GM10266 (cell line): ENCODE results near the gene IP6K3.
A peak's percentile ranks its signal among the peaks of the same experiment; 100 is the strongest.

Source experiments
- DNase-seq: peaks from one replicate; pipeline ENCODE4 v3.0.0; 2012; ENCODE audit errors: extremely low spot score
- TF ChIP-seq, protein P1 (sequence below): IDR thresholded peaks from 2 replicates; pipeline ENCODE4 v1.5.1; 2012; ENCODE audit warnings: mild to moderate bottlenecking, low read depth; ENCODE audit not compliant: control insufficient read depth, insufficient read depth; ENCODE audit errors: missing control alignments

IP6K3 gene

DNA sequence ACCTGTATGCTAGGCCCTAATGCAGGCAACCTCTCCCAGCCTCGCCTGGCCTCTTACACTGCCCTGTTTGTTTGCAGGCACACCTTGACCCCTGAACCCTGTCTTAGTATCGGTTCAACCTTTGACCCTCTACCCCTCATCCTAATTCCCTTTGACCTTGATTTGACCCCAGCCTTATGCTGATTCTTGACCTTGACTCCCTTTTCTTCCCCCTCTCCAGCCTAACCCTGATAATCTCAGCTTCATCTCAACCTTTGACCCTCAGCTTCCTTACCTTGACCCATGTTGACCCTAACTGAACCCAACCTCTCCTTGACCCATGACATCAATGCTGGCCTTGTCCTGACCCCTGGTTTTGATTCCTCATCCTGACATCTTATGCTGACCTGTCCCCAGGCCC lies 69.0 kb downstream of the IP6K3 start:
- TF ChIP-seq, protein P1, sequence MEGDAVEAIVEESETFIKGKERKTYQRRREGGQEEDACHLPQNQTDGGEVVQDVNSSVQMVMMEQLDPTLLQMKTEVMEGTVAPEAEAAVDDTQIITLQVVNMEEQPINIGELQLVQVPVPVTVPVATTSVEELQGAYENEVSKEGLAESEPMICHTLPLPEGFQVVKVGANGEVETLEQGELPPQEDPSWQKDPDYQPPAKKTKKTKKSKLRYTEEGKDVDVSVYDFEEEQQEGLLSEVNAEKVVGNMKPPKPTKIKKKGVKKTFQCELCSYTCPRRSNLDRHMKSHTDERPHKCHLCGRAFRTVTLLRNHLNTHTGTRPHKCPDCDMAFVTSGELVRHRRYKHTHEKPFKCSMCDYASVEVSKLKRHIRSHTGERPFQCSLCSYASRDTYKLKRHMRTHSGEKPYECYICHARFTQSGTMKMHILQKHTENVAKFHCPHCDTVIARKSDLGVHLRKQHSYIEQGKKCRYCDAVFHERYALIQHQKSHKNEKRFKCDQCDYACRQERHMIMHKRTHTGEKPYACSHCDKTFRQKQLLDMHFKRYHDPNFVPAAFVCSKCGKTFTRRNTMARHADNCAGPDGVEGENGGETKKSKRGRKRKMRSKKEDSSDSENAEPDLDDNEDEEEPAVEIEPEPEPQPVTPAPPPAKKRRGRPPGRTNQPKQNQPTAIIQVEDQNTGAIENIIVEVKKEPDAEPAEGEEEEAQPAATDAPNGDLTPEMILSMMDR = no peak
- no peak for DNase-seq

DNA sequence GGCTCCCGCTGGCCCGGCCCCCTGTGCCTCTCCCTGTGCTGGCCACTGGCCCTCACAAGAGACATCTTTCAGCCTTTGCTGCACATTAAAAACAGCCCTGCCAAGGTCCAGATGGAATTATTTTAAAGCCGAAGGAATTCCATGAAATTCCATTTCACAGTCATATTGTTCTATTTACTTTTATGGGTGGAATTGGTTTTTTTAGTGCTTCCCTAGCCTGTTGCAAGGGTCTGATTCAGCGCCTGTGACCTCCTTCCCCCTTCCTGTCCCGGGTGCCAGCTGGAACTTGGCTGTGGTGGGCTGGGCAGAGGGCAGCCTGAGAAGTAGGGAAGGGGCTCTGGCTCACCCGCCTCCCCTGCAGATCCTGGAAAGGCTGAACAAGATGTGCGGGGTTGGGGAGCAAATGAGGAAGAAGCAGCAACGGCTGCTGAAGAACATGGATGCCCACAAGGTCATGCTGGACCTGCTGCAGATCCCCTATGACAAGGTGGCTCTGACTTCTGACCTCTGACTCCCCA lies 69.5 kb downstream of the IP6K3 start:
- TF ChIP-seq, protein P1 = no peak
- DNase-seq = no peak

DNA sequence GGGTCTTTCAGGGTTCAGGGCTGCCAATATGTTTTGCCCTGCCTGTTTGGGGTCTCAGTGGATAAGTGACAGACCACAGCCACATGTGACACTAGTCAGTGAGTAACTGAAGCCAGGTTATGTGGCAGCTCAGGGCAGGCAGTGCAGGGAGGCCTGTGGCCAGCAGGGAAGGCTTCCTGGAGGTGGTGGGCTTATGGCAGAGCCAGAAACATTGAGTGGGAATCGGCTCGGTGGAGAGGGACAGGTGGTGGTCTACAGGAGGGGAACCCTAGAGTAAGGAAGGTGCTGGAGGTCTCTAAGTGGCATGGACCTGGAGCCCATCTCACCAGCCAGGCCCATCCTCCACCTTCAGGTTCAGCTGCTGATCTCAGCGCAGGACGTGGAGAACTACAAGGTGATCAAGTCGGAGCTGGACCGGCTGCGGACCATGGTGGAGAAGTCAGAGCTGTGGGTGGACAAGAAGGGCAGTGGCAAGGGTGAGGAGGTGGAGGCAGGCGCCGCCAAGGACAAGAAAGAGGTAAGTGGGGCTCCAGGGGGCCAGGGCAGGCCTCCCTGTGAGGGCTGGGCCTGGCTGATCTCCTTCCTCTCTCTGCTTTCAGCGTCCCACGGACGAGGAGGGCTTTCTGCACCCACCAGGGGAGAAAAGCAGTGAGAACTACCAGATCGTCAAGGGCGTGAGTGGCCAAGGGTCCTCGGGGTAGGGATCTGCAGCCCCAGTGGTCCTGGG lies 70.1 kb downstream of the IP6K3 start:
- no peak for DNase-seq
- TF ChIP-seq, protein P1 = no peak

DNA sequence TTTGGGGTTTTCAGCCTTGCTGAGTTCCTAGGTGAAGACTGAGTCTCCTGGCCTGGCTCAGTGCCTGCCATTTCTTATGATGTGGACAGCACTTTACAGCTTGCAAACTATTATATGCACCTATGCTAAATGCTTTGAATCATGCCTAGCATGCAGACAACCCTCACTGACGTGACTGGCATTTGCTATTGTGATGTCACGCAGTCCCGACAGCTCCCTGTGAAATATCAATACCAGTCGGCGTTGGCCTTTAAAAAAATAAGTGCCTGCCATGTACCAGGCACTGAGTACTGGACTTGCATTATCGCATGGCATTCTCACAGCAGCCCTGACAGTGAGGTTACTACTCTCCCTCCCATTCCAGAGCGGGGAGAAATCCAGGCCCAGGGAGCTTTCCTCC lies 70.7 kb downstream of the IP6K3 start:
- no peak for DNase-seq
- TF ChIP-seq, protein P1 = no peak

DNA sequence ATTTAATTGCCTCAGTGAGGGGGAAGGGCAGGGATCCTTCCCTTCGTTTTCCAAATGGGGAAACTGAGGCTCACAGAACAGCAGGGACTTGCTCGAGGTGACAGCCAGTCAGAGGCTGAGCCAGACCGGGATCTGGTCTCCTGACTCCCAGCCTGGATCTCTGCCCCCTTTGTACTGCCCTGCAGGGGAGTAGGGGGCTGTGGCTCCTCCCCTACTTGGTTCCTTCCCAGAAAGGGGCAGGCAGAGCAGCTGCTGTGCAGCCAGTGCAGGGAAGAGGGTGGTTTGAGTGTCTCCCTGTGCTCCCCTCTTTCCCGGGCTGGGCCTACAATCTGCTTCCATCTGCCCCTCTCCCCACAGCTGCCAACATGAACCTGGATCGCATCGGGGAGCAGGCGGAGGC lies 72.9 kb downstream of the IP6K3 start:
- no peak for DNase-seq
- TF ChIP-seq, protein P1 = no peak

DNA sequence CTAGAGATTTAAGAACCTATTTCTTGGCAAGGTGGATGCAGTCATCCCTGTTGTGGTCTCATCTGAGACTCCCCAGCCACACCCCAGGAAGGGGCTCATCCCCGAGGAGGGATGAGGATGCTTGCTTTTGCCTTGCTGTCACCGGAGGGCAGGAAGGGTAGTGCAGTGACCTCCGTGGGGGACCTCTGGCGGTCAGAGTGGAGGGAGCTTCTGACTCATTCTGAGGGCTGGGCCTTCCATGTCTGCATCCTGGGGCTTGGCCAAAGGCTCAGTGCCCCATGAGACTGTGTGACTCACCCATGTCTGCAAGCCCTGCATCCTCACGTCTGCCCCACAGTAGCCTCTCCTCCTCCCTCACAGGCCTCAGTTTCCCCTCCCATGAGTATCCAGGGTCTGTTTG lies 73.9 kb downstream of the IP6K3 start:
- TF ChIP-seq, protein P1 = peak; percentile 21
- no peak for DNase-seq

DNA sequence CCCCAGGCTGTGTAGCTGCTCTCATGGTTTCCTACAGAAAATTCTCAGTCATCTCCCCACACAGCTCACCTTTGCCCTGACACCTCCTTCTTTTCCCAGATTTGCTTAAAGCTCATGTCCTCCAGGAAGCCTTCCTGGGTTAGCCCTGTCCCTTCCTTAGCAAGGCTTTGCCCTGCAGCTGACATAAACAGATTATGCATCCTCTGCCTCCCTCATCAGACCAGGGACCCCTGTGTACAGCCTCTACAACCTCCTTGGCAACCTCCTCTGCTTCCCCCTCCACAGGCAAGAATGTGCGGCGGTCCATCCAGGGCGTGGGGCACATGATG lies 75.0 kb downstream of the IP6K3 start:
- no peak for DNase-seq
- TF ChIP-seq, protein P1 = no peak
